A549 treated with ZK216348 at 1 μM for 4 hours (cell line): ENCODE measurements around the gene ATP6V0B. TPM values are rescaled to one million over a fixed set of nuclear protein-coding genes. Genes with fewer than 3 reads are reported as not detected.

Experiments used
- total RNA-seq: library from RNA; stranded (reverse); fragments of 200-300 nt; extraction: Qiagen RNA extraction; gene quantifications from 5 replicates; pipeline ENCODE4 v1.2.3, GENCODE V29; 2022; ENCODE audit warnings: low read depth

The ATP6V0B gene
- 69.1 to 161 TPM (median 145 TPM) in 5 replicates for total RNA-seq

DNA sequence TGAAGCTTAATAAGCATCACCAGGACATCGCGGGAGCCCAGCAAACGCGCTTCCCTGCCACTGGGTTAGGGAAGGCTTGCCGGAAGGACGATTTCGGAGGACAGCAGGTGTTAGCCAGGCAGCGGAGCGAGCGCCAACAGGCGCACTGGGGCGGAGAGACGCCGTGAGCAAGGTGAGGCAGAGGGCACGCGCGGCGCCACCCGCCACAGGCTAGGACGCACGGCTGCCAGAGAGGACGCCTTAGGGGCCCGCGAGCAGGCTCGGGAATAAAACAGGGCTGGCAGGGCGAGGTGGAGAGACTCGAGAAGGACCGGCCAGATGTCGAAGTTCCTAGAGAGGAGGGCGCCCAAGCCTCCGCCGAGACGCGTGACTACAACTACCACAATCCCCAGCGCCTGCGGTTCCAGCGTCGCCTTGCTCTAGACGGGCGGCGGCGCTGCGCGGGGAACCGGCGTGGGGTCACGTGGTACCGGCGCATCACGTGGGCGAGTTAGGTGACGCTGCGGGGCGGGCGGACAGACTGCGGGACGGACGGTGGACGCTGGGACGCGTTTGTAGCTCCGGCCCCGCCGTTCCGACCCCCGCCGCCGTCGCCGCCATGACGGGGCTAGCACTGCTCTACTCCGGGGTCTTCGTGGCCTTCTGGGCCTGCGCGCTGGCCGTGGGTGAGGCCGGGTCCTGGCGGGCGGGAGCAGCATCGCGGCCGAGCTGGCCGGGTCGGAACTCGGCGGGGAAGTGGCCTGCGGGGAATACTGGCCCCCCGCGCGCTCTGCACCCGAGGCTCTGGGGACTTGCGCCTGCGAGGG lies at the start of gene ATP6V0B:
ATP6V0B (plus strand) TSS at position 518 of the 806 bp plus-strand sequence; CDS start at position 599, 81 bp downstream.

GRCh38 chr1:43933386-43934100 lies 41.2 kb upstream of the ATP6V0B start, which contains the start of gene ARTN:
Gene ARTN (plus strand): TSS chr1:43933801. CDS start chr1:43935657, 1,856 bp downstream.

GRCh38 chr1:43946236-43947060 lies 28.3 kb upstream of the ATP6V0B start, which contains the start of gene IPO13:
Gene IPO13 (plus strand): TSS chr1:43946950. CDS start chr1:43947601, 651 bp downstream.

GRCh38 chr1:43969746-43970466 lies 4.9 kb upstream of the ATP6V0B start, which contains the start of gene DPH2:
Gene DPH2 (plus strand): TSS chr1:43970010. CDS start chr1:43970176, 166 bp downstream.

DNA sequence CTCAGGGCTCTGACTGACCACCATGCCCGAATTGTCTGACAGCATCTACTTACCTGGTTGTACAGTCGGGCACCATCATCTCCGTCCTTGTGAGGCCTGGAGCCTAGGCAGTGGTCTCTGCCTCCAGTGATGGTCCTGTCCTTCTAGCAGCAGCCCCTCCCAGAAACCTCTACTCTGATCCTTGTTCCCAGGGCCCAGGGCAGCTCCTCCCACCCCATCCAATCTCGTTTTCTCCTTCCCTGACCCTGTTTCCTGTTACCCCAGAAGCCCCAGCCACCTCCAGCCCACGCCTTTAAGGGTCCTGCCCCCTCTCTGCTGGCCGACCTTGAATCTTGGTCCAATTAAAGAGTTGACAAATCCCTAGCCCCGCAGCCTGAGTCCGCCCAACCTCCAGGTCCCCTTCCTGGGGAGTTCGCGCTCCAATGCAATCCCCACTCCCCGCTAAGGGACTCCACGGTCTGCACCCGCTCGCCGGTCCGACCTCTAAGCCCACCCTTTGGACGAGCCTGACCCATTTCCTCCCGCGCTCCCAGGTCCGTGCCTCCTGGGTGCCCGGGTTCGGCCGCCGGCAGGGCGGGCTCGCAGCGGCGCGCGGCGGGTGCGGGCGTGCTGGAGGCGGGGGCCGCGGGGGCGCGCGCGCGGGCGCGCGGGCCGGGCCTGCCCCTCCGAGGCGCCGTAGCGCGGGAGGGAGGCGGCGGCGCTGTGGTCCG lies 3.9 kb downstream of the ATP6V0B start, which contains the start of gene B4GALT2:
B4GALT2 (plus strand) TSS at position 660 of the 710 bp plus-strand sequence. CDS start 1,951 bp downstream, outside the sequence.

DNA sequence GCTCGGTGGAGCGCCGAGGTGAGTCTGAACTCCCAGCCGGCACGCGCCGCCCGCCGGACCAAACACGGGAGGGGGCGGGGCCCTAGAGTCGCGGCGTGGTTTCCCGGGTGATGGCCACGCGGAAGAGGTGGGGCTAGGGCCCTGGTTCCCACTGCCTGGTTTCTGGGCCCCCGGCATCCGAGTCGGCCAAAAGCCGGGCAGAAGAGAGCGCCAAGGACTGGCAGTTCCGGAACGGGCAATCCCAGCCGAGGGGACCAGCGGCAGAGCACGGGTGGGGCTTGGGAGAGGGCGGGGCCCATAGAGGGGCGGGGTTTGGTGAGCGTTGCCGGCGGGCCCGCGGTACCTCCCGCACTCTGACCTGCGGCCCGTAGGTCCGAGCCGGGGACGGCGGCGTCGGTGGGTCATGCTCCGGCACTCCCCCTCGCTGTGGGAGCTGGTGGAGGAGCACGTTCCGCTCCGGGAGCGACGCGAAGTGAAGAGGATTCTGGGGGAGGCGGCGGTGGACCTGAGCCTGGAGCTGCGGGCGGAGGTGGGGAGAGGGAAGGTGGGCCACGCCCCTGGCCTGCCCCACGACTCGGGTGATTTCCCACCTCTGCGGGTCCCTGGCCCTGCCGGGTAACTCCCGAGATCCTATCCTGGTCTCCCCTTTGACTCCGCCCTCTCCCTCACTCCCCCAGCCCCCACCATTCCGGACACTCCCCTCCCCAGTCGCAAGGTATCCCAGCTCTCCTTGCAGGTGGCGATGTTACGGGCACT lies 16.9 kb downstream of the ATP6V0B start, which contains the start of gene CCDC24:
CCDC24 (plus strand) TSS at position 124 of the 756 bp plus-strand sequence; CDS start at position 404, 280 bp downstream.

Other genes with a start within 250 kb of the ATP6V0B start
- gene ARTN, start 41.2 kb upstream of the ATP6V0B start, total RNA-seq, result 0.08 to 0.52 TPM (median 0.30 TPM) in 4 of 5 replicates, not detected in the other
- gene IPO13, start 28.0 kb upstream of the ATP6V0B start, total RNA-seq, result 10.5 to 17.5 TPM (median 17.0 TPM) in 5 replicates
- gene DPH2, start 5.0 kb upstream of the ATP6V0B start, total RNA-seq, result 31.3 to 44.9 TPM (median 37.6 TPM) in 5 replicates
- gene B4GALT2, start 4.2 kb downstream of the ATP6V0B start, total RNA-seq, result 38.5 to 80.4 TPM (median 67.6 TPM) in 5 replicates
- 6.3 to 9.9 TPM (median 7.6 TPM) in 5 replicates for gene CCDC24, start 16.6 kb downstream of the ATP6V0B start, total RNA-seq
- 9.0 to 21.2 TPM (median 16.9 TPM) in 5 replicates for gene SLC6A9, start 56.5 kb downstream of the ATP6V0B start, total RNA-seq
- 0.27 to 0.62 TPM (median 0.52 TPM) in 5 replicates for gene KLF17, start 143.9 kb downstream of the ATP6V0B start, total RNA-seq
- 0.05 TPM in 1 of 5 replicates, not detected in the others for gene KLF18, start 166.7 kb downstream of the ATP6V0B start, total RNA-seq
- gene DMAP1, start 238.5 kb downstream of the ATP6V0B start, total RNA-seq, result 19.2 to 21.9 TPM (median 20.3 TPM) in 5 replicates